ENCODE measurements around the gene LLGL2. TPM values are rescaled to one million over a fixed set of nuclear protein-coding genes. Genes with fewer than 3 reads are reported as not detected.

Gene LLGL2
- total RNA-seq, 1 experiment from 2014 or later = 19.8 TPM

DNA sequence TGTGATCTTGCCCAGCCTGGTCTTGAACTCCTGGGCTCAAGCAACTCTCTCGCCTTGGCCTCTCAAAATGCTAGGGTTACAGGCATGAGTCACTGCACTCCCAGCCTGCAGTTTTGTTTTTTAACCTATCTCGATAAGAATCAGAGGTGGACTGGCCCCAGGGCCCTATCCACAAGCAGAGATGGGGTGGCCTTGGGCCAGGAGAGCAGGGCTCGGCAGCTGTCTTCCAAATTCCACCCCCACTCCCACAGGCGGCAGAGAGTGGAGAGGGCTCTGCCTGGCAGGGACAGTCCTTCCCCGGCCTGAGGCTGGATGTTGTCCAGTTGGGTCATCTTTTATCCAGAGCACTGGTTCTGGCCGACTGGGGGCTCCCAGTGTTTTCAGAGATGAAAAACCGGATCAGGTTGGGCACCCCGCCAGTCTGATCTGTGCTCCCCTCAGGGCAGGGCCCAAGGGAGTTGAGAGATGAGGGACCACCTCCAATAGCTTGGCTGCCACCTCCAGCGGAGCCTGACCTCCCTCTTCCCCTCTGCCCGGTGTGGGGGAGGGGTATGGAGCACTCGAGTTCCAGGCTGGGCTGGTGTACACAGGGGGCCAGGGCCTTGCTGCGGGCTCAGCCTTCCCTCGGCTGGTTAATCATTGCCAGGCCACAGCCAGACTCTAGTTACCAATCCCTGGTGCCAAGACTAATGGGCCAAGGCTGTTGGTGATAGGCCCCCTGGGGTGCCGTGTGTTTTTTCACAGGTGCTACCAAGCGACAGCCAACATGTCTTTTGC is 31.8 kb downstream of the LLGL2 start:
- Mint-ChIP-seq H3K4me1 (ENCODE audit: insufficient read depth, unreplicated experiment) (no peaks in the 10 kb centered on the region), H3K27ac (ENCODE audit: low read depth, unreplicated experiment) (no peak overlapping the region), H3K27me3 (ENCODE audit: insufficient read depth, unreplicated experiment) (no peaks in the 10 kb centered on the region), H3K36me3 (ENCODE audit: insufficient read depth, unreplicated experiment) (peaks cover 6% of the 10 kb centered on the region), H3K4me3 (ENCODE audit: unreplicated experiment) (no peak overlapping the region), H3K9me3 (ENCODE audit: unreplicated experiment) (no peaks in the 10 kb centered on the region)
- intact Hi-C loops (cut with micrococcal nuclease) = no loop called here
- ChIA-PET POLR2A (interaction anchor here (0.6 kb wide), 1 partner anchor 1378 kb away, joined by 3 read pairs; no protein-coding TSS in a partner anchor), CTCF (interaction anchor here (0.9 to 1.2 kb wide), 3 partner anchors 41 to 77 kb away, joined by 3 to 5 read pairs (median 4); partner anchors contain the start of gene TSEN54)
- TF ChIP-seq, protein P1, sequence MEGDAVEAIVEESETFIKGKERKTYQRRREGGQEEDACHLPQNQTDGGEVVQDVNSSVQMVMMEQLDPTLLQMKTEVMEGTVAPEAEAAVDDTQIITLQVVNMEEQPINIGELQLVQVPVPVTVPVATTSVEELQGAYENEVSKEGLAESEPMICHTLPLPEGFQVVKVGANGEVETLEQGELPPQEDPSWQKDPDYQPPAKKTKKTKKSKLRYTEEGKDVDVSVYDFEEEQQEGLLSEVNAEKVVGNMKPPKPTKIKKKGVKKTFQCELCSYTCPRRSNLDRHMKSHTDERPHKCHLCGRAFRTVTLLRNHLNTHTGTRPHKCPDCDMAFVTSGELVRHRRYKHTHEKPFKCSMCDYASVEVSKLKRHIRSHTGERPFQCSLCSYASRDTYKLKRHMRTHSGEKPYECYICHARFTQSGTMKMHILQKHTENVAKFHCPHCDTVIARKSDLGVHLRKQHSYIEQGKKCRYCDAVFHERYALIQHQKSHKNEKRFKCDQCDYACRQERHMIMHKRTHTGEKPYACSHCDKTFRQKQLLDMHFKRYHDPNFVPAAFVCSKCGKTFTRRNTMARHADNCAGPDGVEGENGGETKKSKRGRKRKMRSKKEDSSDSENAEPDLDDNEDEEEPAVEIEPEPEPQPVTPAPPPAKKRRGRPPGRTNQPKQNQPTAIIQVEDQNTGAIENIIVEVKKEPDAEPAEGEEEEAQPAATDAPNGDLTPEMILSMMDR (IDR thresholded peaks at IDR 0.05; ENCODE audit: unreplicated experiment) = no peak
- BruUV-seq (replicated peaks) = no TSS peak
- DNase-seq (ENCODE audit: unreplicated experiment) = peak; percentile 56

DNA sequence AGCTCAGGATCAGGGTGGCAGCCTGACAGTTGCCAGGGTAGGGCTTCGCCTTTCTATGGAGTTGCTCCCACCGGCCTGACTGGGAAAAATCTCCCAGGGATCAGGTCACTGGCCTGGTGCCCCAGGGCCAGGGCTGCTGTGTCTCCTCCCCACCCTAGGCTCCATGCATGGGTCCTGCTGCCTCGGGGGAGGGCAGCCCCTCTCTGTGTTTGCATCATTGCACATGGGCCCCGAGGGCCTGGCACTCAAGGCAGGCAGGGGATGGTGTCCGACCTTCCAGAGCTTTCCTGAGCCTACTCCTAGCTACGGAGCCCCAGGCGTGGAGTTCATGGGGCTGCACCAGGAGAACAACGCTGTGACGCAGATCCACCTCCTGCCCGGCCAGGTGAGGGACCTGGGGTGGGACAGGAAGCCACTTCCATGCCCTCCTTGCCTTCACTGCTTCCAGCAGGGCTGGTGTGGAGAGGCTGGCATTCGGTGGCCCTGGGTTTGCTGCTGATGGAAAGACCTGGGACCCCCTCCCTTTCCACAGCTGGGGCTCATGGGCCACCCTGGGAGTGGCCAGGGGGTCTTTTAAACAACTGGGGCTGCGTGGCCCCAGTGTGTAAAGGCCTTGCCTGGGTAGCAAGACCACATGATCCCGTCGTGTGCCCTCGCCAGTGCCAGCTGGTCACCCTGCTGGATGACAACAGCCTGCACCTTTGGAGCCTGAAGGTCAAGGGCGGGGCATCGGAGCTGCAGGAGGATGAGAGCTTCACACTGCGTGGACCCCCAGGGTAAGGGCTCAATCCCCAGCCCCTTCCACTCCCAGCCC is 32.6 kb downstream of the LLGL2 start:
- Mint-ChIP-seq H3K36me3 (ENCODE audit: insufficient read depth, unreplicated experiment) (peaks cover 6% of the 10 kb centered on the region), H3K27ac (ENCODE audit: low read depth, unreplicated experiment) (no peak overlapping the region), H3K4me3 (ENCODE audit: unreplicated experiment) (no peak overlapping the region), H3K9me3 (ENCODE audit: unreplicated experiment) (no peaks in the 10 kb centered on the region), H3K27me3 (ENCODE audit: insufficient read depth, unreplicated experiment) (no peaks in the 10 kb centered on the region), H3K4me1 (ENCODE audit: insufficient read depth, unreplicated experiment) (no peaks in the 10 kb centered on the region)
- POLR2A ChIA-PET = no interaction called here
- BruUV-seq (replicated peaks) = no TSS peak
- DNase-seq (ENCODE audit: unreplicated experiment) = no peak
- CTCF ChIA-PET = interaction anchor here (0.6 to 1.2 kb wide), 3 partner anchors 42 to 1126 kb away, joined by 3 to 5 read pairs (median 3); partner anchors contain the start of gene TSEN54
- intact Hi-C loops (cut with micrococcal nuclease) = no loop called here
- TF ChIP-seq, protein P1 (IDR thresholded peaks at IDR 0.05; ENCODE audit: unreplicated experiment) = no peak

DNA sequence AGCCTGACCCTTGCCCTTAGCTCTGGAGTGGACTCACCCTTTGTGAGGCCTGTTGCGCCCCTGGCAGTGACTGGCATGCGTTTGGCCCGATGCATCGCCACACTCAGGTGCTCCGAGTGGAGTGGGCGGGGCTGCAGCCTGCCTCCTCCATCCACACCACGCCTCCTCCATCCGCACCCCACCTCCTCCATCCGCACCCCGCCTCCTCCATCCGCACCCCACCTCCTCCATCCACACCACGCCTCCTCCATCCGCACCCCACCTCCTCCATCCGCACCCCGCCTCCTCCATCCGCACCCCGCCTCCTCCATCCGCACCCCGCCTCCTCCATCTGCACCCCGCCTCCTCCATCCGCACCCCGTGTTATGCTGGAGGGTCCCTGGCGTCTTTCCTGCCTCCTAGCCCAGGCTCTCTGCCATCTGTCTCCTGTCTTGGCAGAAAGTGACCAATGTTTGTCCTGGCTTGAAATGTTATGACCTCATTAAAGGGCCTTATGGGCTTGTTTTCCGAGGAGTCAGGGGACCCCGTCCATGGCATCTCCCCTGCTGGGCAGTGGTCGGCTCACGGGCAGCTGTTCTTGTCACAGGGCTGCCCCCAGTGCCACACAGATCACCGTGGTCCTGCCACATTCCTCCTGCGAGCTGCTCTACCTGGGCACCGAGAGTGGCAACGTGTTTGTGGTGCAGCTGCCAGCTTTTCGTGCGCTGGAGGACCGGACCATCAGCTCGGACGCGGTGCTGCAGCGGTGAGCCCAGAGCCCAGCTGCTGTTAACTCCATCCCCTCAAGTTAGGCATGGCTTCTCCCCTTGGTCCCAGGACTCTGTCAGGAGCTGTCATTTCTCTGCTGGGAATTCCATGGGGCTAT is 33.4 kb downstream of the LLGL2 start:
- H3K27ac Mint-ChIP-seq (ENCODE audit: low read depth, unreplicated experiment) = no peak overlapping the region
- no peak overlapping the region for H3K4me3 Mint-ChIP-seq (ENCODE audit: unreplicated experiment)
- no TSS peak for BruUV-seq (replicated peaks)
- no peaks in the 10 kb centered on the region for H3K9me3 Mint-ChIP-seq (ENCODE audit: unreplicated experiment)
- no peaks in the 10 kb centered on the region for H3K27me3 Mint-ChIP-seq (ENCODE audit: insufficient read depth, unreplicated experiment)
- H3K36me3 Mint-ChIP-seq (ENCODE audit: insufficient read depth, unreplicated experiment) = peaks cover 6% of the 10 kb centered on the region
- ChIA-PET POLR2A (interaction anchor here (0.7 kb wide), 1 partner anchor 1136 kb away, joined by 3 read pairs; no protein-coding TSS in a partner anchor), CTCF (interaction anchor here (0.6 to 1.0 kb wide), 2 partner anchors 45 to 1125 kb away, joined by 3 to 5 read pairs; no protein-coding TSS in a partner anchor)
- DNase-seq (ENCODE audit: unreplicated experiment) = no peak
- intact Hi-C loops (cut with micrococcal nuclease) = no loop called here
- TF ChIP-seq, protein P1 (IDR thresholded peaks at IDR 0.05; ENCODE audit: unreplicated experiment) = no peak
- H3K4me1 Mint-ChIP-seq (ENCODE audit: insufficient read depth, unreplicated experiment) = no peaks in the 10 kb centered on the region
